GM18858 (cell line): ENCODE results near the gene MYH10.

Source experiments
- ATAC-seq: cut with Tn5 transposase; IDR thresholded peaks from one replicate; pipeline ENCODE4 v1.9.1; 2021; ENCODE audit not compliant: unreplicated experiment

Gene MYH10

GRCh38 chr17:8451933-8452614, 178.5 kb downstream of the MYH10 start:
- no peak for ATAC-seq

GRCh38 chr17:8448310-8448709, 182.2 kb downstream of the MYH10 start:
- ATAC-seq: no peak

- ATAC-seq: no peak
These were observed 182.7 kb downstream of the MYH10 start for GRCh38 chr17:8447799-8448198.

- ATAC-seq: no peak
These were observed 185.0 kb downstream of the MYH10 start for GRCh38 chr17:8445536-8445935.

GRCh38 chr17:8444494-8444893, 186.0 kb downstream of the MYH10 start:
- no peak for ATAC-seq

GRCh38 chr17:8443756-8444155, 186.8 kb downstream of the MYH10 start:
- ATAC-seq: no peak

GRCh38 chr17:8442310-8442709, 188.2 kb downstream of the MYH10 start:
- no peak for ATAC-seq

GRCh38 chr17:8441690-8442089, 188.8 kb downstream of the MYH10 start:
- no peak for ATAC-seq

GRCh38 chr17:8439681-8440080, 190.8 kb downstream of the MYH10 start:
- ATAC-seq: no peak

GRCh38 chr17:8438441-8438840, 192.1 kb downstream of the MYH10 start:
- no peak for ATAC-seq

GRCh38 chr17:8436844-8437171, 193.7 kb downstream of the MYH10 start:
- ATAC-seq: no peak

GRCh38 chr17:8436169-8436843, 194.2 kb downstream of the MYH10 start:
- ATAC-seq: peak; percentile 32

- ATAC-seq: peak; percentile 82
These were observed 195.0 kb downstream of the MYH10 start, which contains the start of gene NDEL1 for GRCh38 chr17:8435245-8436168. Gene NDEL1, plus strand, starts transcription at chr17:8435884. Its CDS starts 8,388 bp downstream, at chr17:8444272.

- no peak for ATAC-seq
These were observed 199.6 kb downstream of the MYH10 start for GRCh38 chr17:8430966-8431365.

GRCh38 chr17:8426802-8427201, 203.7 kb downstream of the MYH10 start:
- no peak for ATAC-seq

GRCh38 chr17:8426094-8426720, 204.3 kb downstream of the MYH10 start:
- ATAC-seq: no peak
